Calu3 (cell line): ENCODE data around the gene STK39. TPM values are rescaled to one million over a fixed set of nuclear protein-coding genes. Genes with fewer than 3 reads are reported as not detected.

Source experiments
- BruUV-seq: library from RNA; stranded (reverse); fragments of 400-500 nt; replicated peaks from 2 replicates; lab custom pipeline; 2021; lab: Mats Ljungman, UMichigan
- CTCF ChIA-PET: fragments of 300-600 bp; sonication (Branson Sonifier 250); formaldehyde crosslinking; loops from one replicate; lab custom pipeline; 2022; ENCODE audit warnings: antibody characterized with exemption; lab: Charles Lee
- DNase-seq: peaks from one replicate; pipeline ENCODE4 v3.0.0; 2022
- H3K27ac Mint-ChIP-seq: one replicate; pipeline ENCODE4 v1.8.0; 2022; ENCODE audit warnings: mixed read lengths; ENCODE audit not compliant: unreplicated experiment
- H3K27me3 Mint-ChIP-seq: one replicate; pipeline ENCODE4 v1.8.0; 2022; ENCODE audit warnings: mixed read lengths; ENCODE audit not compliant: unreplicated experiment
- H3K36me3 Mint-ChIP-seq: one replicate; pipeline ENCODE4 v1.8.0; 2022; ENCODE audit warnings: mild to moderate bottlenecking, moderate library complexity, mixed read lengths; ENCODE audit not compliant: insufficient read depth, unreplicated experiment
- H3K4me1 Mint-ChIP-seq: one replicate; pipeline ENCODE4 v1.8.0; 2022; ENCODE audit warnings: mild to moderate bottlenecking, low read depth, mixed read lengths; ENCODE audit not compliant: unreplicated experiment
- H3K4me3 Mint-ChIP-seq: one replicate; pipeline ENCODE4 v1.8.0; 2022; ENCODE audit warnings: mild to moderate bottlenecking, low read depth, moderate library complexity, mixed read lengths; ENCODE audit not compliant: unreplicated experiment
- H3K9me3 Mint-ChIP-seq: one replicate; pipeline ENCODE4 v1.8.0; 2022; ENCODE audit warnings: low read depth, mixed read lengths; ENCODE audit not compliant: unreplicated experiment
- CTCF ChIP-seq: fragments of 200-600 bp; IDR thresholded peaks from one replicate; pipeline ENCODE4 v1.8.0; 2022; ENCODE audit warnings: antibody characterized with exemption; ENCODE audit not compliant: unreplicated experiment
- intact Hi-C: fragments of 100-400 bp; cut with micrococcal nuclease; formaldehyde crosslinking; loops from one replicate; pipeline ENCODE4 v1.10.0; 2022; ENCODE audit not compliant: unreplicated experiment
- total RNA-seq: library from RNA; stranded (reverse); gene quantifications from 2 replicates; pipeline ENCODE4 v1.2.3, GENCODE V29; 2022

STK39 gene
- total RNA-seq, 1 experiment from 2014 or later = 110 TPM

GRCh38 chr2:168222088-168222487, 25.3 kb downstream of the STK39 start:
- TF ChIP-seq CTCF = no peak
- Mint-ChIP-seq H3K36me3 (peaks cover 50% of the 10 kb centered on the region), H3K4me3 (peak overlapping the region; percentile 62), H3K27ac (peak overlapping the region; percentile 88), H3K9me3 (no peaks in the 10 kb centered on the region), H3K4me1 (peaks cover 79% of the 10 kb centered on the region), H3K27me3 (no peaks in the 10 kb centered on the region)
- no peak for DNase-seq
- no TSS peak for BruUV-seq
- intact Hi-C loops = no loop called here
- CTCF ChIA-PET = no interaction called here

GRCh38 chr2:168220965-168221819, 26.2 kb downstream of the STK39 start:
- intact Hi-C loops = loop anchor here (1.0 to 2.0 kb wide), 2 partner anchors 10 to 24 kb away; no protein-coding TSS in a partner anchor
- H3K27me3 Mint-ChIP-seq = no peaks in the 10 kb centered on the region
- no peak for DNase-seq
- CTCF ChIA-PET = no interaction called here
- TF ChIP-seq CTCF = no peak
- peaks cover 56% of the 10 kb centered on the region for H3K36me3 Mint-ChIP-seq
- no peaks in the 10 kb centered on the region for H3K9me3 Mint-ChIP-seq
- peaks cover 79% of the 10 kb centered on the region for H3K4me1 Mint-ChIP-seq
- peak overlapping the region; percentile 88 for H3K27ac Mint-ChIP-seq
- no TSS peak for BruUV-seq
- peak overlapping the region; percentile 62 for H3K4me3 Mint-ChIP-seq

GRCh38 chr2:168217920-168218319, 29.5 kb downstream of the STK39 start:
- no peak for DNase-seq
- H3K4me3 Mint-ChIP-seq = peak overlapping the region; percentile 62
- CTCF ChIA-PET = no interaction called here
- no TSS peak for BruUV-seq
- H3K36me3 Mint-ChIP-seq = peaks cover 81% of the 10 kb centered on the region
- peaks cover 80% of the 10 kb centered on the region for H3K4me1 Mint-ChIP-seq
- TF ChIP-seq CTCF = no peak
- intact Hi-C loops = no loop called here
- peak overlapping the region; percentile 88 for H3K27ac Mint-ChIP-seq
- H3K9me3 Mint-ChIP-seq = no peaks in the 10 kb centered on the region
- no peaks in the 10 kb centered on the region for H3K27me3 Mint-ChIP-seq

GRCh38 chr2:168216351-168217005, 30.9 kb downstream of the STK39 start:
- Mint-ChIP-seq H3K27ac (peak overlapping the region; percentile 88), H3K27me3 (no peaks in the 10 kb centered on the region), H3K36me3 (peaks cover 87% of the 10 kb centered on the region), H3K9me3 (no peaks in the 10 kb centered on the region), H3K4me3 (peak overlapping the region; percentile 30), H3K4me1 (peaks cover 84% of the 10 kb centered on the region)
- CTCF ChIA-PET = interaction anchor here (1.2 kb wide), 1 partner anchor 121 kb away, joined by 3 read pairs; no protein-coding TSS in a partner anchor
- peak; percentile 90 for DNase-seq
- intact Hi-C loops = no loop called here
- TF ChIP-seq CTCF = no peak
- BruUV-seq = TSS peak; percentile 23
